DMS114 treated with DMSO at 0.1 percent for 48 hours (cell line): Measurements from ENCODE around the gene ITGA5.
"Not testable (repeated sequence)": the region's sequence is repeated elsewhere in the genome, so short reads cannot be mapped to it uniquely, and the experiment has no call there.

Experiments used
- DNase-seq: peaks from one replicate; lab custom pipeline; 2025; ENCODE audit not compliant: unreplicated experiment; lab: John Stamatoyannopoulos, UW

The ITGA5 gene

GRCh38 chr12:54355104-54355815, 63.8 kb downstream of the ITGA5 start:
- no peak for DNase-seq

GRCh38 chr12:54354271-54354670, 64.8 kb downstream of the ITGA5 start:
- DNase-seq: not testable (repeated sequence)

- DNase-seq: no peak
Observed at GRCh38 chr12:54352891-54353874, 65.9 kb downstream of the ITGA5 start.

- no peak for DNase-seq
Observed at GRCh38 chr12:54352022-54352531, 67.0 kb downstream of the ITGA5 start.

GRCh38 chr12:54351341-54351740, 67.7 kb downstream of the ITGA5 start:
- no peak for DNase-seq

- no peak for DNase-seq
Observed at GRCh38 chr12:54350743-54351142, 68.3 kb downstream of the ITGA5 start.

GRCh38 chr12:54349679-54350078, 69.4 kb downstream of the ITGA5 start:
- no peak for DNase-seq

- DNase-seq: no peak
Observed at GRCh38 chr12:54349036-54349435, 70.0 kb downstream of the ITGA5 start.
